ENCODE data around the gene RASGRP2.

- TF ChIP-seq CTCF (IDR thresholded peaks at IDR 0.05) (no peak), POLR2A (IDR thresholded peaks at IDR 0.05) (no peak)
Observed at GRCh38 chr11:64722141-64723065, 21.5 kb downstream of the RASGRP2 start.
